Activated gamma-delta T cell treated with Interleukin-2 at 50 U/mL for 16 hours (primary cell): ENCODE results near the gene TSPY2.
"Not testable (repeated sequence)": the region's sequence is repeated elsewhere in the genome, so short reads cannot be mapped to it uniquely, and the experiment has no call there.

Experiments
- DNase-seq: peaks from one replicate; pipeline ENCODE4 v3.0.0-alpha.2; 2020

The TSPY2 gene

GRCh38 chrY:6245923-6246322, at the start of gene TSPY2:
Gene TSPY2, plus strand, starts transcription at chrY:6246223. Its CDS starts 46 bp downstream, at chrY:6246269.
- not testable (repeated sequence) for DNase-seq

- not testable (repeated sequence) for DNase-seq
These were observed 36.5 kb upstream of the TSPY2 start for GRCh38 chrY:6209565-6209964.

GRCh38 chrY:6217045-6217444, 29.0 kb upstream of the TSPY2 start:
- DNase-seq = not testable (repeated sequence)

- DNase-seq = not testable (repeated sequence)
These were observed 23.8 kb downstream of the TSPY2 start for GRCh38 chrY:6269839-6270238.
